Activated naive CD8-positive, alpha-beta T cell treated with anti-CD3 and anti-CD28 coated beads for 36 hours (primary cell): ENCODE measurements around the gene KCTD5. TPM values are rescaled to one million over a fixed set of nuclear protein-coding genes. Genes with fewer than 3 reads are reported as not detected.
"Not testable (repeated sequence)": the region's sequence is repeated elsewhere in the genome, so short reads cannot be mapped to it uniquely, and the experiment has no call there.

Experiments
- DNase-seq: peaks from one replicate; pipeline ENCODE4 v3.0.0; 2021
- H3K27ac Mint-ChIP-seq: one replicate; pipeline ENCODE4 v1.8.0; 2022; ENCODE audit warnings: mild to moderate bottlenecking, moderate library complexity, mixed read lengths
- H3K27me3 Mint-ChIP-seq: one replicate; pipeline ENCODE4 v1.8.0; 2022; ENCODE audit warnings: mild to moderate bottlenecking, mixed read lengths
- H3K36me3 Mint-ChIP-seq: one replicate; pipeline ENCODE4 v1.8.0; 2021; ENCODE audit warnings: mild to moderate bottlenecking, mixed read lengths
- H3K4me1 Mint-ChIP-seq: one replicate; pipeline ENCODE4 v1.8.0; 2021; ENCODE audit warnings: mixed read lengths
- H3K4me3 Mint-ChIP-seq: one replicate; pipeline ENCODE4 v1.8.0; 2022; ENCODE audit warnings: mild to moderate bottlenecking, moderate library complexity, mixed read lengths
- H3K9me3 Mint-ChIP-seq: one replicate; pipeline ENCODE4 v1.8.0; 2022; ENCODE audit warnings: mixed read lengths
- total RNA-seq, 2 experiments: library from RNA; stranded (reverse); gene quantifications; one replicate each; pipeline ENCODE4 v1.2.3, GENCODE V29; 2021

KCTD5 gene
- total RNA-seq, 2 experiments from 2014 or later = 29.2 to 29.3 TPM

DNA sequence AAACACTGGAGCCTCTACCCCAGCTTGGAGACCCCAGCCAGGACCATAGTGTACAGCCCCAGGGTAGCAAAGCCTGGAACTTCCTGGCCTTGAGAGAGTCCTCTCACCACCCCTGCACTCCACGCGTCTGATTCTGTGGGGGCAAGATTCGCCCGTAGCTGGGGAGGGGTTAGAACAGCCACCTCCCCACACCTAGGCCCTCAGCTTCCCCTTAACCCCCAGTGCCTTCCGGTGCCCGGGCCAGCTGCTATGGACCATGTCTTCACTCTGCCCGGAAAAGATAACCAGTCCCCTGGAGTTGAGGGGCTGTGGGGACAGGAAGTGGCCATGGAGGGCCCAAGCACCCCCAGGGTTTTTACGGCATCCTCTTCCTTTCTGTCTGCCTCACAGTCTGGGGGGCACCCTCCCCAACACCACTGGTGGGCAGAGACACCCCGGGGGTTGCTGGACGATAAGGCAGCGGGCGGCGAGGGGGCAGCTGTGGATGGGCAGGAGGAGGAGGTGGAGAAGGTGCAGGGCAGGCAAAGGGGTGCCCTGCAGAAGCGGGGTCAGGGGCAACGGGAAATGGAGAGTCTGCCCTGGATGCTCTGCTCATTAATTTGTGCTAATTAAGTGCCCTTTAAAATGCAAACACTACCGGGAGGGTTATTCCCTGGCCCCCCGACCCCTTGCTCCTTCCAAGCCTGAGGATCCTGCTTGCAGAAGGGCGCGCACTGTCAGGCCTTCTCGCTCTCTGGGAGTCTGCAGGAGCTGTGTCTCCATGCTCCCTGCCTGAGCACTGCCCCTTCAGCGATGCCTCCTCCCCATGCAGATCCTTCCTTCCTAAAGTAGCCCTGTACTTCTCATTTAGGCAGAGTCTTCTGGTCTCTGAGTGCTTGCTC, 35.3 kb downstream of the KCTD5 start:
- H3K27me3 Mint-ChIP-seq = peaks cover 8% of the 10 kb centered on the region
- no peak overlapping the region for H3K4me3 Mint-ChIP-seq
- DNase-seq = no peak
- no peak overlapping the region for H3K27ac Mint-ChIP-seq
- no peaks in the 10 kb centered on the region for H3K36me3 Mint-ChIP-seq
- H3K4me1 Mint-ChIP-seq = peaks cover 7% of the 10 kb centered on the region
- no peaks in the 10 kb centered on the region for H3K9me3 Mint-ChIP-seq

DNA sequence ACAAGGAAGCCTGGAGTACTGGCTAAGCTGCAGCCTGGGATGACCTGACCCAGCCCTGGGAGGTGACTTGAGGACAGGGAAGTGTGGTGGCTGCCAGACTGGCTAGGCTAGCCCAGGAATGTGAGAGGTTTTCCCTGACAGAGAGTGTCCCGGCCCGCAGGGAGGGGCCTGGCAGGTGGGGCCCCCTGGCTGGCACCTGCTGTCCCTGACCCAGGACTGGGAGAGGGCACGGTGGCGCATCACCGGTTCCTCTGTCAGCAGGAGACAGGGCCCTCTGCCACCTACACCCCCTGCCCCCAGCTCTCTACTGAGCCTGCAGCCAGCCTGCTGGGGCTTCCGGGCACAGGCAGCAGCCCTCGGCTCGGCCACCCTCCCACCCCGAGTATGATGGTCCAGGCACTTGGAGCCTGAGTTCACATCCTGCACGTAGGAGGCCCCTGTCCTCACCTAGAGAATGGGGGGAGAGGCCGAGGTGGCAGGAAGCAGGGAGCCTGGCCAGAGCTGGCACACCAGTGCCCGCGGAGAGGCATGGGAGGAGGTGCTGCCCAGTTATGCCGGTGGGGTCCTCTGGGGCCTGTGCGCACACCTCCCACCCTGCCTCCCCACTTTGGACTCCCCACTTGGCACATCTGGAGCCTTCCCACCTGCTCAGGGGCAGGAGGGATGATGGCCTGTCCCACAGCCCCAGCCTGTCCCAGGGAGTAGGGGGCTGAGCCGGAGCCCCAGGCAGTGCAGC, 37.2 kb downstream of the KCTD5 start:
- H3K27ac Mint-ChIP-seq = no peak overlapping the region
- no peaks in the 10 kb centered on the region for H3K36me3 Mint-ChIP-seq
- no peaks in the 10 kb centered on the region for H3K9me3 Mint-ChIP-seq
- no peak for DNase-seq
- peaks cover 9% of the 10 kb centered on the region for H3K27me3 Mint-ChIP-seq
- peak overlapping the region; percentile 50 for H3K4me3 Mint-ChIP-seq
- H3K4me1 Mint-ChIP-seq = peaks cover 7% of the 10 kb centered on the region

DNA sequence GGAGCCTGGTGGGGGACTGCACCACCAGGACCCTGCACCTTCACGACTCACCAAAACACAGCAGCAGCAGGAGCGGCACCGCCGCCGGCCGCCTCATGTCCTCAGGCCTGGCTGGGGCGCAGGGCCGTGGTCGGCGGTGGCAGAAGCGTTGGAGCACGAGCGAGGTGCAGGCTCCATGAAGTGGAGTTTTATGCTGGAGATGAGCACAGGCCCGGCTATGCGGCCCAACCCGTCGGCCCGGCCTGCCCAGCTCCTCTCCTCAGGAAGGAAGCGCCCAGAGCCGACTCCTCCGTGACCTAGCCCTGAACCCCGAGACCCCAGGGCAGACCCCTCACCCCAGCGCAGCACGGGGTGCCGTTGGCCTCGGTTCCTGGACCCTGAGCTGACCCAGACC, 37.7 kb downstream of the KCTD5 start, which contains the start of gene PRSS27:
Gene PRSS27, minus strand, starts transcription at position 161 of the 394 bp plus-strand sequence. Its CDS starts 64 bp downstream, at position 97.
- no peak for DNase-seq
- H3K9me3 Mint-ChIP-seq = no peaks in the 10 kb centered on the region
- peaks cover 4% of the 10 kb centered on the region for H3K4me1 Mint-ChIP-seq
- H3K27ac Mint-ChIP-seq = peak within 1 kb of the TSS; percentile 77
- H3K27me3 Mint-ChIP-seq = peaks cover 6% of the 10 kb centered on the region
- no peaks in the 10 kb centered on the region for H3K36me3 Mint-ChIP-seq
- peak within 1 kb of the TSS; percentile 84 for H3K4me3 Mint-ChIP-seq

DNA sequence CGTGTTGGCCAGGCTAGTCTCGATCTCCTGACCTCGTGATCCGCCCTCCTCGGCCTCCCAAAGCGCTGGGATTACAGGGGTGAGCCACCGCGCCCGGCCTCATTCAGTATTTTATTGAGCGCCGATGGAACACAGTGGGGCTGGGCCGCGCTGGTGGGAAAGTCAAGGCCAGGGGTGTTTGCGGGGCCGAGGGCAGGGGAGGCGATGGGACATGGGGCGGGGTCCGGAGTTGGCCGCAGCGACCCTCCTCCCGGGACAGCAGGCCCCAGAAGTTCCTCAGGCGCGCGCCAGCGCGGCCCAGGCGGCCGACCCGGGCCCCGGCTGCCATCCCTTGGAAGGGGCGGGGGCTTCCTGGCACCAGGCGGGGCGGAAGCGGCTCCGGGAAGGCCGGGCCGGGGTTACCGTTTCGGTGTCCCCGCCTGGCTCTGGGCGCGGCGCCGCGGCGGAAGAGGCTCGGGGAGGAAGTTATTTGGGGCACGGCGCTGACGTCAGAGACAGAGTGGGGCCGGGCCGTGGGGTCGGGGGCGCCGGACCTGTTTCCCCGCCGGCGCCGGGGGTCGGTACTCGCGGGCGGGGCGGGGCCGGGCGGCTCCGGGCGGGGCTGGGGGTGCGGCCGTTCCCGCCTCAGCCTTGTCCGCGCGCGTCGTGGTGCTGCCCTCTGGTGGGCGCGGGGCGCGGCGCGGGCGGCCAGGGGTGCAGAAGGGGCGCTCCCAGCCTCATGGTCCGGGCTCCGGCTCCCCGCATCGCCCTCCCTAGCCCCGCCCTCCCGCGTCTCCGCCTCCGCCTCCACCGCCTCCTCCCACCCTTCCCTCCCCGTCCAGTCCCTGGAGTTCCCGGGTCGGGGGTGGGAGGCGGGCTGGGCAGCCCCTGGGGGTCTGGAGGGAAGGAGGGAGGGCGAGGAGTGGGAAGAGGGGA, 38.7 kb downstream of the KCTD5 start:
- H3K9me3 Mint-ChIP-seq = no peaks in the 10 kb centered on the region

DNA sequence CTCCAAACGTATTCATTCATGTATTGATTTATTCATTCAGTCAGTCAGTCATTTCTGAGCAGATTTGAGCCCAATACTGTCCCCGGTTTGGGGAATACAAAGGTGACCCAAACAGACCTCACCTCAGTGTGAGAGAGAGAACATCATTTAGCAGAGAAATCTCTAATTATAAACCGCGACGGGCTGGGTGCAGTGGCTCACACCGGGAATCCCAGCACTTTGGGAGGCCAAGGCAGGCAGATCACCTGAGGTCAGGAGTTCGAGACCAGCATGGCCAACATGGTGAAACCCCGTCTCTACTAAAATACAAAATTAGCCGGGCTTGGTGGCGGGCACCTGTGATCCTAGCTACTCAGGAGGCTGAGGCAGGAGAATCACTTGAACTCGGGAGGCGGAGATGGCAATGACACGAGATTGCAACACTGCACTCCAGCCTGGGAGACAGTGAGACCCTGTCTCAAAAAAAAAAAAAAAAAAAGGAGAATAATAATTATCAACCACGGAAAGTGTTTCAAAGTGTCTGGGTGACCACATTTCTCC, 39.4 kb downstream of the KCTD5 start:
- peak overlapping the region; percentile 58 for H3K27ac Mint-ChIP-seq
- not testable (repeated sequence) for DNase-seq, H3K4me1 Mint-ChIP-seq, H3K36me3 Mint-ChIP-seq, H3K9me3 Mint-ChIP-seq, H3K27me3 Mint-ChIP-seq
- peak overlapping the region; percentile 64 for H3K4me3 Mint-ChIP-seq

More for the DNA sequence above, 38.7 kb downstream of the KCTD5 start:
- no peaks in the 10 kb centered on the region for H3K36me3 Mint-ChIP-seq
- peak overlapping the region; percentile 77 for H3K27ac Mint-ChIP-seq
- peak overlapping the region; percentile 84 for H3K4me3 Mint-ChIP-seq
- peaks cover 5% of the 10 kb centered on the region for H3K27me3 Mint-ChIP-seq
- peaks cover 2% of the 10 kb centered on the region for H3K4me1 Mint-ChIP-seq
- DNase-seq = peak; percentile 93

DNA sequence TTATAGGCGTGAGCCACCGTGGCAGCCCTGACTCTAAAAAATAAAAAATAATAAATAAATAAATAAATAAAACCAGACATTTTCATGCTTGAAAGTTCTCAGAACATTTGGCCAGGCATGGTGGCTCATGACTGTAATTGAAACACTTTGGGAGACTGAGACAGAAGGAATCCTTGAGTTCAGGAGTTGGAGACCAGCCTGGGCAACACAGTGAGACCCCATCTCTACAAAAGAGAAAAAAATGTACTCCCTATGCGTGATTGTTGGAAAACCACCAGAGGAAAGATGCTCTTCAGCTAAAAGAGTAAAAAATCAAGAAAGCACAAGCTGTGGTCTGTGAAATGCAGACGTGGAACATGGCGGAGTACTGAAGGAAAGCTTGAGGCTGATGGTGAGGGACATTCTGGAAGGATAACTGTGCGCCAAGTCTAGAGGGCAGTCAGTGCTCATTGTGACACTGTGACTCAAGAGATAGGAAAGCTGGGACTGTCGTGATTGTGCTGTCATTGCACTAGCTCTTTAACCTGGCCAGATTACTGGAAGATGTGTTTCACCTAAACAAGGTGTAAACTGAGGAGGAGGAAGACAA, 41.9 kb downstream of the KCTD5 start:
- peaks cover 5% of the 10 kb centered on the region for H3K27me3 Mint-ChIP-seq
- H3K4me3 Mint-ChIP-seq = no peak overlapping the region

DNA sequence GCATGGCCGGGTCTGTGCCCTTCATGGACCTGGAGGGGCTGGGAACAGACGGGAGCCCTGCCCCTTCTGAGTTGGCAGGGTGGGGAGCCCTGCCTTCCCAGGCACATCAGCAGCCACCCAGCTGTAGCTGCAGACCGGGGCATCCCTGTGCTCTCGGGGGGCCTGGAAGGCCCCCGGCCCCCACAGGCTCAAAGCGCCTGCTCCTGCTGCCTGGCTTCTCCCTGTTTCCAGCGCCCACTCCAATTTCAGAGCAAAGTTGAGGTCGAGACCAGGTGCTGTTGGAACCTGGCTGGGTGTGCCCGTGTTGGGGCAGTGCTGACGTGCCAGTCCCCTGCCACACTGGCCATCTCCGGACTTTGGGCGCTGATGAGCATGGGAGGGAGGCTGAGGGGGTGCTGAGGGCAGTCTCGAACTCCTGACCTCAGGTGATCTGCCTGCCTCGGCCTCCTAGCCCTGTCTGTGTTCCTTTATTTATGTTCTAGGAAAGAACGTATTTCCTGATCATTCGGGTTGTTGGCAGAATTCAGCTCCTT, 42.6 kb downstream of the KCTD5 start:
- DNase-seq = no peak
- no peaks in the 10 kb centered on the region for H3K9me3 Mint-ChIP-seq
- H3K27ac Mint-ChIP-seq = no peak overlapping the region
- H3K36me3 Mint-ChIP-seq = no peaks in the 10 kb centered on the region
- H3K4me3 Mint-ChIP-seq = no peak overlapping the region
- peaks cover 5% of the 10 kb centered on the region for H3K27me3 Mint-ChIP-seq
- peaks cover 7% of the 10 kb centered on the region for H3K4me1 Mint-ChIP-seq

More for the DNA sequence above, 41.9 kb downstream of the KCTD5 start:
- H3K27ac Mint-ChIP-seq = no peak overlapping the region
- no peaks in the 10 kb centered on the region for H3K9me3 Mint-ChIP-seq
- no peak for DNase-seq
- H3K4me1 Mint-ChIP-seq = peaks cover 7% of the 10 kb centered on the region
- H3K36me3 Mint-ChIP-seq = no peaks in the 10 kb centered on the region

DNA sequence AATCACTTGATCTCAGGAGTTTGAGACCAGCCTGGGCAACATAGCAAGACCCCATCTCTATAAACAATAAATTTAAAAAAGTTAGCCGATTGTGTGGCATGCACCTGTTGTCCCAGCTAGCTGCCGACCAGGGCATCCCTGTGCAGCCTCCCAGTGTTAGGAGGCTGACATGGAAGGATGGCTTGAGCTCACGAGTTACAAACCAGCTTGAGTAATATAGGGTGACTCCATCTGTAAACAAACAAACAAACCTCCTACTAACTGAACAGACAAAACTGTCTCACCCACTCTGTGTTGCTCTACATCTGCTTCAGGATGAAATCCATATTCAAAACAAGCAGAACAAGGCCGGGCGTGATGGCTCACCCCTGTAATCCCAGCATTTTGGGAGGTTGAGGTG, 44.6 kb downstream of the KCTD5 start:
- no peak overlapping the region for H3K4me3 Mint-ChIP-seq
- H3K4me1 Mint-ChIP-seq = peaks cover 7% of the 10 kb centered on the region
- H3K27ac Mint-ChIP-seq = no peak overlapping the region
- H3K9me3 Mint-ChIP-seq = no peaks in the 10 kb centered on the region
- DNase-seq = no peak
- H3K36me3 Mint-ChIP-seq = no peaks in the 10 kb centered on the region
- peaks cover 5% of the 10 kb centered on the region for H3K27me3 Mint-ChIP-seq

DNA sequence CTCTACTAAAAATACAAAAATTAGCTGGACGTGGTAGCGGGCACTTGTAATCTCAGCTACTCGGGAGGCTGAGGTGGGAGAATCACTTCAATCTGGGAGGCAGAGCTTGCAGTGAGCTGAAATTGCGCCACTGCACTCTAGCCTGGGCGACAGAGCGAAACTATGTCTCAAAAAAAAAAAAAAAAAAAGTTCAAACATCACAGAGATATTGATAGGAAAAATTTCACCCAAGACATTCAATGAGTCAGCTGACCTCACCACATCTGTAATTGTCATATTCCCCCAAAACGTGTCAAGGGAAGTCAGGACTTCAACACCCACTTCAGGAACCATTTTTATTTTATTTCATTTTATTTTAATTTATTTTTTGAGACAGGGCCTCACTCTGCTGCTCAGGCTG, 45.7 kb downstream of the KCTD5 start:
- DNase-seq = no peak
- Mint-ChIP-seq H3K27ac (peak overlapping the region; percentile 25), H3K9me3 (no peaks in the 10 kb centered on the region), H3K36me3 (no peaks in the 10 kb centered on the region), H3K4me1 (peaks cover 6% of the 10 kb centered on the region), H3K27me3 (peaks cover 5% of the 10 kb centered on the region), H3K4me3 (no peak overlapping the region)

DNA sequence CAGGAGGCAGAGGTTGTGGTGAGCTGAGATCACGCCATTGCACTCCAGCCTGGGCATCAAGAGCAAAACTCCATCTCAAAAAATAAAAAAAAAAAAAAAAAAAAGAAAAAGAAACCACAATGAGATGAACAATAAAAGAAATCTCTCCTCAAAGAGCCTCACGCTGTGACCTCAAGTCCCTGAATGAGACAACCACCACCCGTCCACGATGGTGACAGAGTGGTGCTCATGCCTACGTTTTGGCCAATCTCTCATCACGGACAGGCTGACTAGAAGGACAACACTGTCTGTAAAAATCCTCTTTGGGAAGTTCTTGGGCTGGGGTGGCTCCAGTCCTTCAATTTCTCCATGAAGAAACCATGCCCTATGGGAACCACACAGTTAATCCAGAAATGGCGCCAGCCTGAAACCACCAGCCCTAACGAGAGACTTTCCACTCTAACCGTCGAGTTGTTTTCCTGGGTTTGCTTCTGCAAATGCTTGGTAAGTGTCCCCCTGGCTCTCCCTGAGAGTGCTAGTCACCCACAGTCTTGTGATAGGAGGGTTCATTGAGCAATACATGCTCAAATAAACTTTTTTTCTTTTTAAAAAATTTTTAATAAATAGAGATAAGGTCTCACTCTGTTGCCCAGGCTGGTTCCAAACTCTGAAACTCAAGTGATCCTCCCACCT, 52.7 kb downstream of the KCTD5 start:
- no peaks in the 10 kb centered on the region for H3K9me3 Mint-ChIP-seq
- H3K27ac Mint-ChIP-seq = no peak overlapping the region

DNA sequence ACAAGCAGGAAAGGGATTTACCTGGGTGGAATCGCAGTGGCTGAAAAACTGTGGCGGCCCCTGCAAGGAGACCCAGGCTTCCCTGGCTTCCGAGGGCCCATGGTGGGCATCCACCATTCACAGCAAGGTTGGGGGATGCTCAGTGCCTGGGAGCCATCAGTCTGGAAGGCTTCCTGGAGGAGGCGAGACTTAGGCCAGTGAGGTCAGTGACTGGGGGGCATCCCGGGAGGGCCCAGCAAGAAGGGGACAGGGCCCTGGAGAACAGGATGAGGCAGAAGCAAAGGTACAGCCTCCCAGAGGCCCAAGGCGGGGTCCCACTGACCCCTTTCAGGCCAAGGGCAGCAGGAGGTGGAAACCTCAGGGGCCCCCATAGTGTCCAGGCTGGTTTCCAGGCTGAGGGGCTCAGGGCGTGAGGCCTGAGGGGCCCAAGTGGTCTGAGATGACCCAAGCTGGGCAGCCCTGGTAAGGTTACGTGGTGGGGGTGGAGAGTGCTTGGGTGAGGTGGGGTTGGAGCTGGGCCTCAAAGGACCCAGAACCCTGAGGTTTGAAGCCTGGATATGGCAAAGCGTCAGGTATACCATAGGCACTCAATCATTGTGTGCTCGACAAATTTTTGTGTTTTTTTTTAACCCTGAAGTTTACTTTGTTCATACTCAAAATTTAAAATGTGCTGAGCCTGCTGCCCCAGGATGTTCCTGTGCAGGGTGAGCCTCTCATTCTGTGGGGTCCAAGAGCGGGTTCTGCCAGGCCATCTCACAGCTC, 54.3 kb downstream of the KCTD5 start:
- no peak for DNase-seq
- H3K27me3 Mint-ChIP-seq = no peaks in the 10 kb centered on the region
- H3K36me3 Mint-ChIP-seq = no peaks in the 10 kb centered on the region
- H3K9me3 Mint-ChIP-seq = no peaks in the 10 kb centered on the region
- no peak overlapping the region for H3K27ac Mint-ChIP-seq
- H3K4me1 Mint-ChIP-seq = peaks cover 1% of the 10 kb centered on the region
- no peak overlapping the region for H3K4me3 Mint-ChIP-seq

More for the DNA sequence above, 52.7 kb downstream of the KCTD5 start:
- Mint-ChIP-seq H3K27me3 (no peaks in the 10 kb centered on the region), H3K36me3 (no peaks in the 10 kb centered on the region), H3K4me1 (peaks cover 1% of the 10 kb centered on the region), H3K4me3 (no peak overlapping the region)
- no peak for DNase-seq

DNA sequence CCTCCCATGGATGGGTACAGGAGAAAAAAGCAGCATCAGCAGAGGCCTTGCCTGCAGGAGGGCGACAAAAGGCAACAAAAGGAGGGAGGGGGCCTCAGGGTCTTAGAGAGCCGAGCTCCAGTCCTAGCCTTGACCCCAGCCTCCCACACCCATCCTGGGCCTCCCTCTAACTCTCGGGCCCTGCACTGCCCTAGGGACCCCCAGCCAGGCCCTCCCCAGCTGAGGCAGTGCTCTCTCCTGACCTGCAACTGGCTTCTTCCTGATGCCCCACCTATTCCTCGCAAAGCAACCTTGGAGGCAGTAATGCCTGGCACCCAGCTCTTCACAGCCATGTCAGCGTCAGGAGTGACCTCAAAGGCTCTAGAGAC, 54.9 kb downstream of the KCTD5 start:
- DNase-seq = no peak
- Mint-ChIP-seq H3K9me3 (no peaks in the 10 kb centered on the region), H3K27me3 (no peaks in the 10 kb centered on the region), H3K4me3 (no peak overlapping the region), H3K27ac (no peak overlapping the region), H3K36me3 (no peaks in the 10 kb centered on the region), H3K4me1 (peaks cover 1% of the 10 kb centered on the region)

DNA sequence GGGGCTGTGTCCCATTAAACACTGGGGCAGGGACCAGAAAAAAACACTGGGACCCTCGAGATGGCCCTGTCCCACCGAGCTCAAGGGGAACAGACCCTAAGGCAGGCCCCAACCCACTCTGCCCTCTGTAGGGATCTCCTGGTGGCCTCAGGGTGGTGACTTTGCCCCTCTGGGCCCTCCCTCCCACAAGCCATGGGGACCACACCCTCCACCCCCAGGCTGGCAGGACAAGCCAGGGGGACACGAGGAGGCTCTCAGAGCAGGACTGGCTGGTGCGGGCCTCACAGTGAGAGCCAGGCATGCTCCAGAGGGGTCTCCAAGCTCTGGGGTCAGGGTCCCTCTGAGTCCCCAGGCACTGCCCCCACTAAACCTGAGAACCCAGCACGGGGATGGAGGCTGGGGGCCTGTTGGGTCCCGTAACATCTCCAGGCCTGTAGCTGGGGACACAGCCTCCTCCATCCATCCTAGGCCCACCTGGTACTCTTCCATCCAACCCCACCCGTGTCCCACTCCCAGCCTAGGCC, 55.6 kb downstream of the KCTD5 start:
- Mint-ChIP-seq H3K27me3 (no peaks in the 10 kb centered on the region), H3K4me3 (no peak overlapping the region)
- DNase-seq = no peak

More for the DNA sequence above, 55.6 kb downstream of the KCTD5 start:
- no peaks in the 10 kb centered on the region for H3K9me3 Mint-ChIP-seq
- H3K27ac Mint-ChIP-seq = no peak overlapping the region
- peaks cover 1% of the 10 kb centered on the region for H3K4me1 Mint-ChIP-seq
- no peaks in the 10 kb centered on the region for H3K36me3 Mint-ChIP-seq
